SH-SY5Y (cell line): ENCODE data around the gene KIAA1614.

ENCODE experiments used
- GATA2 ChIP-seq: IDR thresholded peaks from 2 replicates; pipeline ENCODE4 v1.6.1; 2011; ENCODE audit warnings: mild to moderate bottlenecking, low read depth, low read length
- GATA3 ChIP-seq: IDR thresholded peaks from 2 replicates; pipeline ENCODE4 v1.6.1; 2011; ENCODE audit warnings: low read depth, mild to moderate bottlenecking, low read length, moderate library complexity

Gene KIAA1614

DNA sequence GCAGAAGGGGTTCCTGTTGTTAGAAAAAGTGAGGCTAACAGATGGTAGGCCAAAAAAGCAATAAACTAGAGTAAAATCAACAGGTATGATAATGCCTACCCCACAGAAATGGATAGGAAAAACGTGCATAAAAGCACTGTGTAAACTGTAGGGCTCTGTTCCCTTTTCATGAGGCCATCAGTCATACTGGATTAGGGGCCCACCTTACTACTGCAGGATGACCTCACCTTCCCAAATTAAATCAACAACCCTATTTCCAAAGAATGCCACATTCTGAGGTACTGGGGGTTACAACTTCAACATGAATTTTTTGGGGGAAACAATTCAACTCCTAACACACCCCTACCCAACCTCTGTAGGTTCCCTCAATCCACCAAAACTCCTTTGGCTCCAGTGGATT, 54.9 kb downstream of the KIAA1614 start:
- TF ChIP-seq GATA3 (no peak), GATA2 (no peak)

DNA sequence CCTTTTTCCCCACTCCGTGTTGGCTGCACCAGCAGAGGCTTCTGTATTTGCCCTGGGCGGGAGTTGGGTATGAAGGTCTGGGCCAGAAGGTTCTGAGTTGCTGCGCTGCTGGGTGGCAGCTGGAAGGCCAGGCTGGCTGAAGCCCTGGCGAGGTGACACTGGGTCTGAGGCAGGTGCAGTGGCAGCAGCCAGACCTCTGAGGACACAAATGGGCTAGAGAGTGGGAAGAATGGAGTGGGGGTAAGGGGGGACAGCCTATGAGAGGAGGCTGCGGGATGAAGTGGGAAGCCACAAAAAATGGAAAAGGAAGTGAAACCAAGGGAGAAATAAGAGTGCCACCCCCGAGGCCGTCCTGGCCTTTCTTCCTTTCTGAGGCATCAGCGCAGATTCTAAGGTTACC, 56.7 kb downstream of the KIAA1614 start:
- no peak for TF ChIP-seq GATA2
- no peak for TF ChIP-seq GATA3

DNA sequence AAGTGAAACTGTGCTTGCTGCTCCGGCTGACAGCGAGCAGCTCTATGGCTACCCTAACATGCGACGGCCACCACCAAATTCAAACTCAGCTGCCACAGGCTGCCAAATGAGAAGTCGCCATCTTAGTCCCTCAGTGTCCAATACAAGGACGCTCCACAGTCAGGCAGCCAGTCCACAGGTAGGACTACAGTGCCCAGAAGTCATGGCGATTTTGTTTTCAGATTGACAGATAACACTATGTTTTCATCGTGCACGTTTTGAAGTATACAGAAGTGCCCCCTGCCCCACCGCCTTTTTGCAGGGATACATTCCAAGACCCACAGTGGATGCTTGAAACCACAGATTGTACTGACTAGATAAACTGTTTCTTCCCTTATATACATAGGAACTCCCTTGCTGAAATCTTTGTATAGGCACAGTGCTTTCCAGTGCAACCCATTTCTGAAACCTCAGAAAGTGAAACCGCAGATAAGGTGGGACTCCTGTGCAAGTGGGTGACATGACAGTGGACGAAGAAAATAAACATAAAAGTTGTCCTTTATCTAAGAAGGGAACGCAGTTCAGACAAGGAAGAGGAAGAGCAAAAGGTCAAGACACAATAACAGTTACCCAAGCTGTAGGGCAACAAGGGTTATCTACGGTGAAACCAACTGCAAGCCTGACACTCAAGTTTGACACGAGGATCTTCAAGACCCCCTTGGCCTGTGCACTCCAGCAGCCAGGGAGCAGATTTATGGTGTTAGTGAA, 57.8 kb downstream of the KIAA1614 start:
- TF ChIP-seq GATA3 = no peak
- TF ChIP-seq GATA2 = no peak

DNA sequence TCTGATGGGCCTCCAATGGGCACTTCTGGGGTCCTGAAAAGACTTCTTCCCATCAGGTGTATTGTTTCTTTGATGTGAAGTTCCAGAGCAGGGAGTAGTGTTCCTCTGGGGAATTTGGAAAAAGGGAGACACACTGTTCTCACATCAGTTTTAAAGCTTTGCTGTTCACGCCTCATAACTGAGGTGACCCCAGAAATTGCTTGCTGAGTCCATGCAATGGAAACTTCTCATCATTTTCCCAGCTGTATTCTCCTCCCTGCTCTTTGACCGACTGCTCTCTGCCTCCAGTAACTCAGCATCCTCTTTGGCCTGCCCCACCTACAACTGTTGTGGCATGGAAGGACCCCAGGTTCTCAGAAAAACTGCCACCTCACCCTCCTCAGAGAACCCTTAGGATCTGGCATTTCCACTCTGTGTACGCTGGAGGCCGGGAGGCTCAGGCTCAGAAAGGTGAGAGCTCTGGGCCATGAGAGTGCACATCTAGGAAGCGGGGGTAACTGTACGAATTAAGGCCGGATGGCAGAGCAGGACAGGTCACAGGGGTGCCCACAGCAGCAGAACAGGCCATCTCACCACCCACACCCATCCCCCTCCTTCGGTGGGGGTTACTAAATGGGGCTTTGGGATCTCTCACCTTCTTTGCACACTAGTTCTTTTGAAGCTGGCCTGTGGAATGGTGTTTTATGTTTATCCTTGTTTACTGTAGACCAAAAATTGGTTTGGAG, 58.7 kb downstream of the KIAA1614 start:
- TF ChIP-seq GATA2 (no peak), GATA3 (no peak)

DNA sequence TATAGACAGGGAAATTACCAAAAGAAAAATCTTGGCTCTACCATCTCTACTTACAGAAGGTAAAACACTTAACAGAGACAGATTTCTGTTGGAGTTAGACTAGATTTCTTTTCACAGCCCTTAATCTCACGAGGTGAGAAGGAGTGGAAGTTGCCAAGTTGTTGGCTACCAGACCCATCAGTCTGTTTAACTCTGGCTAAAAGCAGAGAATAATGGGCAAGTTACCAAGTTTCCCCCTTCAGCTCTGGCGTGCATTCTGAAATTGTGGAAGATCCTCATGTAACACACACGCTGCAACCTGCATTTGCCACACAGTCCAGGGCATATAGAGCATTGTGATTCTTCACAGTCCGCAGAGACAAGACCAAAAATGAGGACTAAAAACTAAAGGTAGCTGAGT, 60.7 kb downstream of the KIAA1614 start:
- TF ChIP-seq GATA2 (no peak), GATA3 (no peak)

DNA sequence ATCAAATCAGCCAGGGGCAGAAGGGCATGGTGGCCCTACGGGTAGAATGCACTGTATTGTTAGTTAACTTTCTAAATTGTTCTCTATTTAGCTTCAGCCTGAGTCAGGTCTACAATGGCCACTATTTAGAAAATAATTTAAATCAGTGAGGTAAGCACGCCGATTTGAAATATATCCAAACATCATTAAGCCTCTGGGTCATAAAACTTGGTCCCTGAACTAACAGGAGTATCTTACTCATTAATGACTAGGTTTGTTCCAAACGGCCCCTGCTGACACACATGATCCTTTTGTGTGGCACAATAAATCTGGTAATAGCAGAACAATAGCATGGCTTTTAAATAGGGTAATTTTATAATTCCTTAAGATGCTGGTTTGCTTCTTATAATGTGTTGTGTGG, 61.5 kb downstream of the KIAA1614 start:
- no peak for TF ChIP-seq GATA3
- no peak for TF ChIP-seq GATA2

DNA sequence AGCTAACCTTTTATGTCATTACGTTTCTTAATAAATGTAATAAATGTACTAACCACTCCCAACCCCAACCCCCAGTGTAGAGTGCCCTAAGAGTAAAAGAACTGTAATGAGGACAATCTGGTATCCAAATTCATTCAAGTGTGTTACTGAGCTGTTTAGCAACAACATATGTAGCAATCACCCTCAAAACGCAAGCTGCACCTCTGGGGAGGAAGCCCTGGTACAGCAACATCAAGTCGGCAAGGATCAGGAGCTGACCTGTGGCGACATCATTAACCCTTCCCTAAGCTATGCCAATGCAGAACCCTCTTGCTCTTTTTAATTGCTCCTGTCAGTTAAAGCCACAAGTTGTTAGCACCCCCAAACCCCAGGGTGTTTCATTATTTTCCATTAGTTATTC, 62.9 kb downstream of the KIAA1614 start:
- no peak for TF ChIP-seq GATA3
- no peak for TF ChIP-seq GATA2

DNA sequence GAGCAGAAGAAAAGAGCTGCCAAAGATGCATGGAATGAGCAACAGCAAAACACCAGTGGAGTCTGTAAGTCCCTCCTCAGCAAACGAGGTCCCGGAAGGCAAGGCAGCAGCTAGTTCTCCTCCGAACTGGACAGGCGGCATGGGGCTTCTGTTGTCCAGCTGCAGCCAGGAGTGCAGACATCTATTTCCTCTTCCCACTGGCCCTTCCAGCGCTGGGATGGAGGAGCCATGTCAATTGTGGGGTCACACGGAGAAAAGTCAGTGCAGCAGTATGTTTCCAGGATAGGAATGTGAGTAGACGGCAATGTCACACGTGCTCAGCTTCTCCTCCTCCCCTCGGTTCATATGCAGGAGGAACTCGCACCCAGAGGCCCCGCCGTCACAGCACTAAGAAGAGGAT, 63.5 kb downstream of the KIAA1614 start:
- TF ChIP-seq GATA2 = no peak
- TF ChIP-seq GATA3 = no peak

DNA sequence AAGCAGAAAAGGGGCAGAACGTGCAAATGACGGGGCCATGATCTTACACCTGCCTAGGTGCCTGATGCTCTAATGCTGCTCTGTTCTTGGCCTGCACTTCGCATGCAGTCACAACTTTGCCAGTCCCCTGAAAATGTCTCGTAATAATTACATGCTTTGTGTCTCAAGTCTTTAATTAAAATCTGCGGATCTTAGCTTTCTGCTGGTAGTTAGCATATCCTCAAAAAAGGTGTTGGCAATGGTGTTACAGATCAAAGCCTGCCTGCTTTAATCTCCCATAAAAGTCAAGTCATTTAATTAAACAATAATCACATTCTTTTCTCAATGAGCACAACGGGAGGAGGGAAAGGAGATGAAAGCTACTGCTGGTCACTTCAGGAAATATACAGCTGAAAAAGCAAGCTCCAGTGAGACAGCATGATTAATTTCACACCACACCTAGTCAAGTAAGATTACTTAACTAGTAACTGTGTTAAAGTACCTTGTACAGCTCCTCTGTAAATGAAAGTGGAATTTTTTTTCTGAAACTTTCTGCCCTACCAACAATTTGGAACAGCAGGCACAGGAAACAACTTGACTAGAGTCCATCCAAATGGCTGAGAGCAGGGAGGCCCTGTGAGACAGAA, 64.1 kb downstream of the KIAA1614 start:
- TF ChIP-seq GATA3 = no peak
- TF ChIP-seq GATA2 = no peak

DNA sequence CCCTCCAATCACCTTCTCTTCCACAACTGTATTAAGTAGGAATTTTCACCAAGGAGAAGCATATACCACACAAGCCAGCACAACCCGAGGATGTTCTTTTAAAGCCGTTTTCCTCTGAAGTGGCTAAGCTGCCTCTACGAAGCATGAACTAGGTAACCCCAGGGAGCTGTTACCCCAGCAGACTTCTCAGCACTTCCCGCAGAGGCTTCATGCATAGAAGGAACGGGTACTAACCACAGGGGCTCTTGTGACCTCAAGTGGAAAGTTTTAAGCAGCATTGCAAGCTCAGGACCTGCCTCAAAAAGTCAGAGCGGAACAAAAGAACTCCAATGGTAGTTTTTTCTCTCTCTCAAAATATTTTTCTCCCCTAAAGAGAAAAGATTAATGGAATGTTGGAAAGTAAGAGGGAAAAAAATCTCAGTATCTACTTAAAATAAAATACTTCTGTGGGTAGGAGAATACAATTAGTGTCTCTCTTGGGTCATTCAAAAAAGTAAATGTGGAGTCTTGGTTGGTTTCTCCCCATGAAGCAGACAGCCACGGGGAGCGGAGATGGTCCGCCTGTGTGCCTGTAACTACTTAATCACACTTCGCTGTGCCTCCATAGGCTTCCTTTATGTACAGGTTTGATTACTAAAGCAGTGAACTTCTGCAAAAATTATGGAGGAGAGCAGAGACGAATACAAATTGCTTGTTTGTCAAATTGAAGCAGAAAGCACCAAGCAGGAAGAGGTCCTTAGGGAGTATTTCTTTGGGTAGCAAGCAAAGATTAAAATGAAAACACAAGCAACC, 69.1 kb downstream of the KIAA1614 start:
- TF ChIP-seq GATA3 (no peak), GATA2 (no peak)

DNA sequence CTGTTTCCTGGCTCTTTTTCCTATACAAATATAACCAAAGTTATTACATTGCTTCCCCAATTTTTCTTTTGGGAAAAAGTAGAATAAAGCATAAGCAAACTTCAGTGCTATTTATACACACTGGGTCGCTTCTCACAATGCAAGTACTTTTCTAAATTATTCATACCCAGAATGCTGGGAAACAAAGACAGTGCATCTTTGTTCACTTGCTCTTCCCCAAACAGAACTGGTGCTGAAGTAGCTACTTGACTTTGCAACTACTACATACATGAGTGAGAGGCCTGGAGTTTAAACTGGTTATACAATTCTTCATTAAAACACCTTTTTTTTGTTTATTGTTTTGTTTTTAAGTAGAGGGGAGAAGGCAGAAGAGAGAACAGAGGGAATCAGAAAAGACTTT, 69.7 kb downstream of the KIAA1614 start:
- no peak for TF ChIP-seq GATA2
- no peak for TF ChIP-seq GATA3

DNA sequence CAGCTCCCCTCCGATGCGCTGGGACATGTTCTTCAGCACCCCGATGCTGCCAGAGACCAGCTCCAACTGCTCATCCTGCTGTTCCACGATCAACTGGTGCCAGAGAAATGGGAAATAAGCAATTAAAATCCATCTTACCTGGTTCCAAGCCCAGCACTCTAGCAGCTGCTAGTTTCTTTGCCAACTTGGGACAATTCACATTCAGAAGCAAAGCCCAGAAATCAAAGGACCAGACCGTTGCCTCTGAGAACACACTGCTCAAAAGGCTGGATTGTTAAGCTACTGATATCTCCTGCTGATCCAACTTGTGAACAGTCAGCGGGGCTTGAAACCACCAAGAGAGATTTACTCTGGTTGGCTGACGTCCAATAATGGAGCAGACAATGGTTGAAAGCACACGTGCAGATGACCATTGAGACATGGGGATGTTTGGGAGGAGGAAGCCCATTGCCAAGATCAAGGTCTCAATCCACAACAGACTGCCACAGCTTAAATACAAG, 75.6 kb downstream of the KIAA1614 start:
- no peak for TF ChIP-seq GATA2
- no peak for TF ChIP-seq GATA3

DNA sequence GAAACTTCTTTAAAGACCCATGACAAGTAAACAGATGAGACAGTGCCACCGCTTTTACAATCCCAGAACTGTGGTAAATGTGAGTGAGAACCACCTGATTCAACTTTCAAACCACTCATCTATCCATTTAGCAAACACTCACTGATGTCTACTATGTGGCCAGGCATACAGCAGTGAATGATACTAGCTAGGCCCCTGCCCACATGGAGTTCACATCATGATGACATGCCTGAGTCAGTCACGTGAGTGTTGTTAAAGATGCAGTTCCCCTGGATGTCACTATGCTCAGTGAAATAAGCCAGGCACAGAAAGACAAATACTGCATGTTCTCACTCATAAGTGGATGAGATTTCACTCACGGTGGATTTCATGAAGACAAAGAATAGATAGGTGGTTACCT, 81.6 kb downstream of the KIAA1614 start:
- no peak for TF ChIP-seq GATA2
- TF ChIP-seq GATA3 = no peak
